Epidermal melanocyte (primary cell): ENCODE results near the gene HMCES.

Experiments
- DNase-seq: peaks from one replicate; pipeline ENCODE4 v3.0.0; 2011; ENCODE audit warnings: low spot score; ENCODE audit not compliant: insufficient read length

The HMCES gene

DNA sequence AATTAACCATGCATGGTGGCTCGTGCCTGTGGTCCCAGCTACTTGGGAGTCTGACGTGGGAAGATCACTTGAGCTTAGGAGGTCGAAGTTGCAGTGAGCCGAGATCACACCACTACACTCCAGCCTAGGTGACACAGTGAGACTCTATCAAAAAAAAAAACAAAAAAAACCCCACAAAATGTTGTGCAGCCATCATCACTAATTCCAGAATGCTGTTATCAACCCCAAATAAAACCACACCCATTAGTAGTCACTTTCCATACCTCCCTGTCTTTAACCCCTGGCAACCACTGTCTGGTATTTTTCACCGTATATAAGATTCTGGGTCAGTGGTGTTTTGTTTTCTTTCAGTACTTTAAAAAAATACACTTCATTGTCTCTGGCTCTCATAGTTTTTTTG is 16.6 kb downstream of the HMCES start:
- DNase-seq, result no peak

- no peak for DNase-seq
These were observed 25.7 kb downstream of the HMCES start for GRCh38 chr3:129304146-129304961.

- DNase-seq, result no peak
These were observed 26.2 kb downstream of the HMCES start for GRCh38 chr3:129304962-129305222.

- DNase-seq, result no peak
These were observed 27.0 kb downstream of the HMCES start for GRCh38 chr3:129305592-129306091.

- no peak for DNase-seq
These were observed 30.0 kb downstream of the HMCES start for GRCh38 chr3:129308636-129309035.

- DNase-seq, result no peak
These were observed 31.7 kb downstream of the HMCES start for GRCh38 chr3:129310111-129311011.

DNA sequence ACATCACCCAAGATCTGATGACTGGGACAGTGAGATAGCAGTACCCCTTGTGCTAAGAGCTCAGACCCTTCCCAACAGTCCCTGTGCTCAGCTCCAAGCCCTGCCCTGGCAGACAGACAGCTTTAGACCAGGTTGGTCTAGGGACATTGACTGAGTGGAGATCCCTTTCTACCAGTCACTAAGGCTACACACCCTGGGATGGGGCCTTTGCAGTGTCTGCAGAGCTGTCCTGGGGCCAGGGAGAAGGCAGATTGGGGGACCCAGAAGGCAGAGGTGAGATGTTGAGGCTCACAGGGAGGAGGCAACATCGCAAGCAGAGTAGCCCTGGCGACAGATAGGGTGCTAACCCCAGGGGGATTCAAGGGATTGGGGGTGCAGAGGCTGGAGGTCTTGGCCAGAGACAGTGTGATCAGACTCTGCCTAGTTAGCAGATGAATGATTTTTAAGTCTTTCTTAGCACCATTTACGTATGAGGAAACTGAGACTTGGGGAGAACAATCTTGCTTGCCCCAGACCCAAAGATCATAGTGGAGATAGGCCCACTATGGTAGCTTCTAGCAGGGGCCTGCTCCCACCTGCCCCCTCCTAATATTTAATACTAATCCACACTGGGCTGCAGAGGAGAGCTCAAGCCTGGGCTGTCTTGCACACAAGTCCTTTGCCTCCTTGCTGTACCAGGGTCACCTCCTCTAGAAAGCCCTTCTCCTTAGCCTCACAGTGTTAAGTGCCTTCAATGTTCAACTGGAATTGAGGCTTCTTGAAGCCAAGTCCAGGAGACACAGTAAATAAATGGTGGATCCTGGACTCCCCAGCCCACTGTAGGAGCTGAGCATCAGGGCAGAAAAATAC is 32.6 kb downstream of the HMCES start:
- DNase-seq, result no peak

GRCh38 chr3:129312021-129312639 is 33.5 kb downstream of the HMCES start:
- no peak for DNase-seq

DNA sequence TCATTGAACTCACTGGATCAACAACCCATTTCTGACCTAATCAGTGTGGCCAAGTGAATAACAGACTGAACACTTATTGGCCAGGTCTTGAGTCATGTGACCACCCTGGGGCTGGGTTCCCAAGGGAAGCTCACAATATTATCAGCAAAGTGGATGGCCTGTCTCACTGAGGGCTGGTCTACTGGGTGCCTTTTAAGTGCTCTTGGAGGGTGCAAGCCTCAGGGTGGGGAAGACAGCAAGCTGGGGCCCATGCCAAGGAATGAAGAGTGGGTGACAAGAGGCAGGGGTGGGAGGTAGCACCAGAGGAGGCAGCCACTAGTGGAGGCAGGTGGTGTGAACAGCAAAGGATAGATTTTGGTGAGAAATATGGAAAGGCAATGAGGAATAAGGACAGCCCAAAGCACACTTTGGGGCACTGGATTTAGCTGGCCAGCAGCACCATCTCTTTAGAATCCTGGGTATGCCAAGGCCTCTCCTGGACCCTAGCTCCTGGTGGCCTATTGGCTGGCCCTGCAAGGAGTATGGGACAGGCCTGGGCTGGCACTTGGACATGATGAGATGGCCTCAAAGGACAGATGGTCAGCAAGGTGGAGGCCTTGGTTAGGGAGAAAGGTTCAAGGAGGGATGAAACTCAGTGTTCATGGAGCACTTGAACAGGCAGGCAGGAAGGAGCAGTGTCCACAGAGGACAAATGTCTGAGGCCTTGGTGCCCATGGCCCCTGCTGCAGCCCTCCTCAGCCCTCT is 34.2 kb downstream of the HMCES start:
- DNase-seq, result no peak

- DNase-seq, result no peak
These were observed 34.7 kb downstream of the HMCES start for GRCh38 chr3:129313415-129313664.

- DNase-seq, result no peak
These were observed 35.2 kb downstream of the HMCES start for GRCh38 chr3:129313665-129314385.

DNA sequence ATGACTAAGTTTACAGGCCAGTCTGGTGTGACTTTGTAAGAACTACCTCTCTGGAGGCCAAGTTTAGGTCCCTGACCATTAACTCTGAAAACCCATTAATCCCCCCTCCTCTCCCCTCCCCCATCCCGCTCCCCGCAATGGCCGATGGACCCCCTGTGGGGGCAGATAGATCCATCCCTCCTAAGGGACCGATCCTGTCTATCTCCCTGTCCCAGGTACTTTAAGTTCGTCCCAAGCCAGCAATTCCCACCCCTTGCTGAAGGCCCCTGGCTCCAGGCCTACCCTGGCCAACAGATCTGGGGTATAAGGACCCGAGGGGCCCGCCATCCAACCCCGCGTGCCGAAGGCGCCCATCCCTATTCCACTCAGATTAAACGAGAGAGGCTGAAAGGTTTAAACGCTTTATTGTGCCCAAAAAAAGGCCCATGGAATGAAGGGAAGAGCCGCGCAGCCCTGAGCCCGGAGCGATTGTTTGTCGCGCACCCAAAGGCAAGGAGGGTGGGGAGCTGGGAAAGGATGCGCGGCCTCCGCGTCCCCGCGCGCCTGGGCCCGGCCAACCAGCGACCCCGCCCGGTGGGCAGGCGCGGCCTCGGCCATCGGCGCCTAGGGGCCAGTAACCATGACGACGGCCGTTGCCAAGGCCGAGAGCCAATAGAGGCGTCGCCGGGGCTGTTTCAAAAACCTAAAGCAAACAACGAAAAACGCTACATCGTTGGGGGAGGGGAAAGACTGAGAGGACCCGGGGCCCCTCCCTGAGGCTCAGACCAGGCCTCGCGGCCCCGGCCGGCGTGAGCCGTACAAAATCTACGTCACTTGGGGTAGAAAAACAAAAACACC is 35.9 kb downstream of the HMCES start:
- DNase-seq, result peak; percentile 90

DNA sequence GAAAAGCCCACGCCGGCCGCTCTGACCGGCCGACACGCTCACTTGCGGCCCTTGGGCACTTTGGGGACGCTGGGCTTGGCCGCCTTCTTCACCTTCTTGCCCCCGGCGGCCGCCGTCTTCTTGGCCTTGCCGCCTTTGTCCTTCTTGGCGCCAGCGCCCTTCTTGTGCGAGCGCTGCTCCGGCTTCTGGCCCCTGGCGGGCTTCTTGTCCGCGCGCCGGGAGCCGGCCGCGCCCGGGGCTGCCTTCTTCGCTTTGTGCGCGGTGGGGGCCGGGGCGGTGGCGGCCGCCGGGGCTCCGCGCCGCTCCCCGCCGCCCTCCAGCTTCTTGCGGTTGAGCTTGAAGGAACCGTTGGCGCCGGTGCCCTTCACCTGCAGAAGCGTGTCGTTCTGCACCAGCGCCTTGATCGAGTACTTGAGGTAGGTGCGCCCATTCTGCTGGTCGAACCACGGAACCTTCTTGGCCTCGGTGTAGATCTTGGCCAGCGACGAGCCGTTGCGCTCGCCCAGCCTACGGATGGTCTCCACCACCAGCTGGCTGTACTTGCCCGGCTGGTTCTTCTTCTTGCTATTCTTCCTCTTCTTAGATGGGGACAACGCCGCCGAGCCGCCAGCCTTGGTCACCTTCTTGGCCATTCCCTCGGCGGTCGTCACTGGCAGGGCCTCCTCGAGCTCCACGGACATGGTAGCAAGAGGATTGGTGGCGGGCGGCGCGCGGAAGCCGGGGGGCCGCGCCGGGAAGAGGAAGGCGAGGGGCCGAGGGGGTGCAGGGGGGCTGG is 36.7 kb downstream of the HMCES start:
- no peak for DNase-seq

DNA sequence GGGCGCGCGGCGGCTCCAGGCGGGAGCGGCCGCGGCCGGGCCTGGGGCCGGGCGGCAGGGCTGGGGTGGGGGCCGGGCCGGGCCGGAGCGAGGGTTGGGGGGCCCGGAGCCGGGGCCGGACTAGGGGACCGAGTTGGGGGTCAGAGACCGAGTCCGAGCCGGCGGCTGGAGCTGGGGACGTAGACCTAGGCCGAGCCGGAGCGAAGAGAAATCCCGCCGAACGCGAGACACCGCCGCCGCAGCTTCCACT is 37.3 kb downstream of the HMCES start:
- no peak for DNase-seq

- peak; percentile 77 for DNase-seq
These were observed 37.8 kb downstream of the HMCES start for GRCh38 chr3:129316248-129317013.

DNA sequence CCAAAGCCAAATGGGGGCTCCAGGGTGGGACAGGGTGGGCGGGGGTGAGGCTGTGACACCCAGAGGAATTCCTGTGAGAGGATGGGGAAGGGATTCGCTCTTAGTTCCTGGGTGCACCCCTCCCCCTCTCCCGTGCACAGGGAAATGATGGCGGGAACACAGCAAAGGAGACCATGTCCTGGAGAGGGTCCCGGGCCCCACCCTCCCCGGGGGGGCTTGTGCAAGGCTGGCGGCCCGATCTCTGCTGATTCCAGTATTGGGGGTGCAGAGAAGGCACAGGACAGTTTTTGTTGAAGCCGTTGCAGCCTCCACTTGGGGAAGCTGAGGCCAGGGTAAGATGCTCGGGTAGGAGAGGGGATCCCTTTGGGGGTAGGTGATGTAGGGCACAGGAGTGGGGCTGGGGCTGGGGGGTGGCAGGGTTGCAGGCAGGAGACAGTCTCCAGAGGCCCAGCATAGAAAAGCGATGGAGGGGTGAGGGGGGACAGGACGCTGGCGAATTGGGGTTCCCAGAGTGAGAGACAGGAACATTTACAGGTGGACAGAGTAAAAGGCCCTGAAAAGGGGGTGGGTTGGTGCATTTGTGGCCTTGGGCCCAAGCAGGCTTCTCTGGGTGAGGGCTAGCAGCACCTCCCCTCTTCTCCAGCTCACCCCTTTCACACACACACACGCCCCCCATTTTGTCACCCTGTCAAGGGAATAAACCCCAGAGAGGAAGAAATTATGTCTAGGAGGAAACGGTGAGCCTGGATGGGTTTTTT is 38.5 kb downstream of the HMCES start:
- no peak for DNase-seq

DNA sequence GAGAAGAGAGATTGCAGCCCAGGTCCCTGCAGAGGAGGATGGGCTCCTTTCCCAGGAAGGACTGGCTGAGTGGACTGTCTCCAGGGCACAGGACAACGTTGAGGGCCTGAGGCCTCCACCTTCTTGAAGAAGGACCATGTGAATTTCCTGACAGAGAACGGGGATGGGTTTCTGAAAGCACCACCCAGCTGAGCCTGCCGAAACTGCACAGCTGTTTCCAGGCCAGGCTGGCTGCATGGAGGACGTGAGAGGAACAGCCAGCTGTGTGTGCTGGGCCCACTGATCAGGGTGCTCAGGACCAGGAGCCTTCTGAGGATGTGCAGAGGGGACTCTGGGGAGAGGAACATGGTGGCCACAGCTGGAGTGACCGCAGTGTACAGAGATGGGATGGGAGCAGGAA is 39.2 kb downstream of the HMCES start:
- DNase-seq, result no peak
